ENCODE results near the gene SPEG. TPM values are rescaled to one million over a fixed set of nuclear protein-coding genes. Genes with fewer than 3 reads are reported as not detected.

Gene SPEG
- total RNA-seq, 4 donors from 2014 or later: 3.2 to 49.5 (median 10.2) TPM

DNA sequence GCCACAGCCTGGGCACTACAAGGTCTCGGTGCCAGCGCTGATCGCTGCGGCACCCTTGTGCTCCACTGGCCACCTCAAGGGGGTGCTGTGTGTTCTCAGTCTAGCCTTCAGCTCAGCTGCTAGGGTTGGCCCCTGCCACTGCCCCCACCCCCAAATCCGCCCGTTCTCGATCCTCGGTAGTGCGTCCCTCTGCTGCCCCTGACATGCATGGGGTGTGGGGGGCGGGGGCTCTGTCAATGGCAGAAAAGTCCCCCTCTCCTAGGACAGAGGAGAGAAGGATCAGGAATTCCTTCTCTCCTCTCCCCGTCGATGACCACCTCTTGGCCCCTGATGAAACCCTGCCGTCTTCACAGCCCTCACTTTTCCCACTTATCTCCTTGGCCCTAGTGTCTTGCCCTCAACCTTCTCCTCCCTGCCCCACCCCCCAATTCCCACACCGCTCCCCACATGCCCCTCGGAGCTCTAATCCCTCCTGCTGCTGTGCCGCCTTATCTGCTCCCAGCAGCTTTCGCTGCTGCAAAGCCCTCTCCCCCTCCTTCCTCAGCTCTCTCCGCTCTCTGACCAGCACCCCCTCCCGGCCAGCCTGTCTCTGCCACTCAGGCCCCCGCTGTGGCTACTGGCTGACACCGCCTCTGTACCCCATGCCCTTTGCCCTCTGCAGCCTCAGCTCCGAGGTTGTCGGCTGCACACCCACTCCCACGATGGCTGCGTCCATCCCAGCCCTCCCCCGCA is 75.3 kb downstream of the SPEG start:
- Histone ChIP-seq H3K27ac (no peak overlapping the region), H3K4me1 (peaks cover 0 to 13% (median 0%) of the 10 kb centered on the region in 4 donors), H3K9me3 (no peaks in the 10 kb centered on the region), H3K4me3 (peak overlapping the region in 3 of 4 donors; percentile 23 to 33 (median 26)), H3K27me3 (peaks cover 0 to 14% of the 10 kb centered on the region in 2 donors), H3K36me3 (peaks cover 0 to 24% (median 0%) of the 10 kb centered on the region in 3 donors)
- TF ChIP-seq, protein P1, sequence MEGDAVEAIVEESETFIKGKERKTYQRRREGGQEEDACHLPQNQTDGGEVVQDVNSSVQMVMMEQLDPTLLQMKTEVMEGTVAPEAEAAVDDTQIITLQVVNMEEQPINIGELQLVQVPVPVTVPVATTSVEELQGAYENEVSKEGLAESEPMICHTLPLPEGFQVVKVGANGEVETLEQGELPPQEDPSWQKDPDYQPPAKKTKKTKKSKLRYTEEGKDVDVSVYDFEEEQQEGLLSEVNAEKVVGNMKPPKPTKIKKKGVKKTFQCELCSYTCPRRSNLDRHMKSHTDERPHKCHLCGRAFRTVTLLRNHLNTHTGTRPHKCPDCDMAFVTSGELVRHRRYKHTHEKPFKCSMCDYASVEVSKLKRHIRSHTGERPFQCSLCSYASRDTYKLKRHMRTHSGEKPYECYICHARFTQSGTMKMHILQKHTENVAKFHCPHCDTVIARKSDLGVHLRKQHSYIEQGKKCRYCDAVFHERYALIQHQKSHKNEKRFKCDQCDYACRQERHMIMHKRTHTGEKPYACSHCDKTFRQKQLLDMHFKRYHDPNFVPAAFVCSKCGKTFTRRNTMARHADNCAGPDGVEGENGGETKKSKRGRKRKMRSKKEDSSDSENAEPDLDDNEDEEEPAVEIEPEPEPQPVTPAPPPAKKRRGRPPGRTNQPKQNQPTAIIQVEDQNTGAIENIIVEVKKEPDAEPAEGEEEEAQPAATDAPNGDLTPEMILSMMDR (IDR thresholded peaks at IDR 0.05): peak; percentile 15 to 60 (median 55)
- TF ChIP-seq POLR2A (IDR thresholded peaks at IDR 0.05): no peak
- peak; percentile 37 to 72 (median 67) for DNase-seq

DNA sequence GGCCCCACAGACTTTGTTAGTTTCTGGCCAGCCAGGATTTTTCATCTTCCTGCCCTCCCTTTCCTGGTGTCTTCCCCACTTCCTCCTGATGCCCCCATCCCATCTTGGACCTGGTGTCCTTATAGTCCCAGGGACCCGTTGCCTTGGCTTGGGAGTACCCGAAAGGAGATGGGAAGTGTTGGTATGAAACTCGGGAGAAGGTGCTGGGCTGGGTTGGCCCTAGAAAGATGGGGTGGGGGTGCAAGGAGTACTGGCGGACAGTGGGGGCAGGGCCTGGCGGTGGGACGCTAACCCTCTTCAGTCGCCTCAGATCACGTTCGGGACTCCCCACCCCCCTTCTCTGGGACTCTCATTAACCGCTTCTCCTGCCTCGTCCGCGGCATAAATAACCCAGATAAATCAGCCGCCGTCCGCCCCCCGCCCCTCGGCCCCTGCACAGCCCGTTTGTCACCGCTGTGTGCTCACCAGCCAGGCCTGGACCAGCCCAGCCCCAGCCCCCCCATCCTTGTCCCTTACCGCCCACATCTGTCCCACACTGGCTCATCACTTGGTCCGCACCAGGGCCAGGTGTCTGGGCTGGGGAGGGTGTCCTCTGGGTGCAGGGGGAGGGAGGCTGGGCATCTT is 76.0 kb downstream of the SPEG start:
- no peak for DNase-seq
- H3K9me3 ChIP-seq: no peaks in the 10 kb centered on the region
- peaks cover 0 to 13% (median 0%) of the 10 kb centered on the region in 4 donors for H3K4me1 ChIP-seq
- TF ChIP-seq, protein P1 (IDR thresholded peaks at IDR 0.05): no peak
- TF ChIP-seq POLR2A (IDR thresholded peaks at IDR 0.05): no peak
- H3K4me3 ChIP-seq: no peak overlapping the region
- peaks cover 0 to 18% (median 0%) of the 10 kb centered on the region in 3 donors for H3K36me3 ChIP-seq
- no peak overlapping the region for H3K27ac ChIP-seq
- peaks cover 0 to 14% of the 10 kb centered on the region in 2 donors for H3K27me3 ChIP-seq

DNA sequence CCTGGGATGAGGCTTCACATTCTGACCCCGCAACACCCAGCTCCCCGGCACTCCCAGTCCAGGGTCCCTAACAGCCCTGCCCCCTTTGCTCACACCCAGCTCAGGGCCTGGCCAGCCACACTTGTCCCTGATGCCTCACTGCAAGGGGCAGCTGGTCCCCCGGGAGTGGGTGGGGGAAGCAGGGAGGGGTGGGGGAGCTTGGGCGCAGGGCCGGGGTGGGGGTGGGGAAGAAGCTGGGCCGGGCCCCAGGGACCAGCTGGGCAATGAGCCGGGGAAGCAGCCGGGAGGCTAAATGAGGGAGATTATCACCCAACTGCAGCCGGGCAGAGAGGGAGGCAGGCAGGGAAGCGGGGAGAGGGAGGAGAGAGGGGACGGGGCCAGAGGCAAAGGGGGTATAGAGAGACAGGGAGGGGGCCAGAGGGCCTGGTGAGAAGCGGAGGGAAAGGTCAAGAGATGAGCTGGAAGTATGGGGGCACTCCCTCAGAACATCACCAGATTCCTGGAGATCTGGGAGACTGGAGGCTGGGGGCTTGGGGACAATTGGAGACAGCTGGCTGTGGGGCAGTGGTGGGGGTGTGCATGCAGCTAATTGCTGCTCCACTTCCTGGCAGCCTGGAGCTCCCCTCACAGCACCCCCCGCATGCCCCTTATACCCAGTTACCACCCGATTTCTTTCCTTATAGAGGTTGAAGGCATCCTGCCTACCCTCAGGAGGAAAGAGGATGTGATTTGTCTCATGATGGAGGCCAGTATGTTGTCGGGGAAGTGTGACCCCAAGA is 77.1 kb downstream of the SPEG start:
- Histone ChIP-seq H3K9me3 (no peaks in the 10 kb centered on the region), H3K27ac (no peak overlapping the region), H3K27me3 (peaks cover 0 to 14% of the 10 kb centered on the region in 2 donors), H3K36me3 (peaks cover 0 to 6% (median 0%) of the 10 kb centered on the region in 3 donors), H3K4me3 (no peak overlapping the region), H3K4me1 (peaks cover 0 to 13% (median 0%) of the 10 kb centered on the region in 4 donors)
- TF ChIP-seq, protein P1 (IDR thresholded peaks at IDR 0.05): no peak
- TF ChIP-seq POLR2A (IDR thresholded peaks at IDR 0.05): no peak
- DNase-seq: no peak

DNA sequence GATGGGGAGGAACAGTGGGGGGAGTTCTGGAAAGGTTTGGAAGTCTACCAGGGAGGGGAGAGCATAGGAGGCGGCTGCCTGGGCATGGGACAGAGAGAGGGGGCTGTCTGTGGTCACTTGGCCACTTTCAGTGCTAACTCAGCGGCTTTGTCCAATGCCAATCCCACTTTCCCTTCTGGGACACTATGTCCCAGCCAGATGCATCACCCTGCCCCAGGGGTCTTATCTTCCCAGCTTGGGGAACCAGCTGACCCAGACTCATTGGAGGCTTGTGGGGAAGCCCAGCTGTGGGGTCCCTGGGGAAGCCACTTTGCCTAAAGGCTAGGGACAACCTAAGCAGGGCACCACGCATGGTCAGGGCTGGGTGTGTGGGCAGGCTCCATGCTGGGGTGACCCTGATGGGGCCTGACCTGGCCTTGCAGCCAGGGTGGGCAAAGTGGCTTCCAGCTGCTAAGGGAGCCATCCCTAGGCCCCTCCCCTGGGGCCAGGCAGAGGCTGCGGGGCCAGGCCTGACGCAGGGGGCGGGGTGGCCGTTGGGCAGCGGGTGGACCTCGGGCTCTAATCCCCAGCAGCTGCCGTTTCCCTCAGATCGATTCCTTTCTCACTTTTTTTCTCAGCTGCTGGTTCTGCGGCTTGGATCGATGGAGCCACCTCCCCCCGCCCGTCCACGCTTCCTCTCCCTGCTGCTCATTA is 78.0 kb downstream of the SPEG start:
- H3K27ac ChIP-seq: no peak overlapping the region
- peaks cover 0 to 14% of the 10 kb centered on the region in 2 donors for H3K27me3 ChIP-seq
- TF ChIP-seq, protein P1 (IDR thresholded peaks at IDR 0.05): no peak
- no peak for TF ChIP-seq POLR2A (IDR thresholded peaks at IDR 0.05)
- DNase-seq: no peak
- H3K4me1 ChIP-seq: peaks cover 0 to 13% (median 0%) of the 10 kb centered on the region in 4 donors
- H3K4me3 ChIP-seq: no peak overlapping the region
- H3K36me3 ChIP-seq: no peaks in the 10 kb centered on the region
- H3K9me3 ChIP-seq: no peaks in the 10 kb centered on the region

DNA sequence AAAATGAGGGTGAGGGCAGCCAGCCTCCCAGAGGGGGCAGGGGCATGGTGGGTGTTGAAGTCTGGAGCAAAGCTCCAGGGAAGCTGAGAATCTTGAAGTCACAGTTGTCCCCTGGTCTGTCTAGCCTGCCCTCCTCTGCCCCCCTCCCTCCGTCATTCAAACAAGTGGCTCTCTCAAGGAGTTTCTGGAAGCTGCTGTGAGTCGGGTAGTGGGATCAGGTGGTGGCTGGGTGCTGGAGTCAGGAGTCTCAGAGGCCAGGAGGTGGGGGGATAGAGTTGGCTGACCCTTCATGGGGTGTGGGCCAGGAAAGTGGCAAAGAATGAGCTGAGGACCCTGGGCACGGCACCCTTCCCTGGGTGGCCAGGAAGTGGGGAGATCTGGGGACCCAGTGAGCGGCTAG is 79.1 kb downstream of the SPEG start:
- DNase-seq: no peak
- Histone ChIP-seq H3K36me3 (no peaks in the 10 kb centered on the region), H3K9me3 (no peaks in the 10 kb centered on the region), H3K27ac (no peak overlapping the region), H3K4me1 (peaks cover 0 to 13% (median 0%) of the 10 kb centered on the region in 4 donors), H3K27me3 (peaks cover 0 to 14% of the 10 kb centered on the region in 2 donors), H3K4me3 (no peak overlapping the region)
- TF ChIP-seq, protein P1 (IDR thresholded peaks at IDR 0.05): no peak
- TF ChIP-seq POLR2A (IDR thresholded peaks at IDR 0.05): no peak

Data from Peyer's patch (tissue), 4 donors.